Measurements from ENCODE around the gene C5orf46. TPM values are rescaled to one million over a fixed set of nuclear protein-coding genes. Genes with fewer than 3 reads are reported as not detected.

Gene C5orf46
- total and polyA plus RNA-seq, 2 donors = 1.3 TPM; not detected in 1

DNA sequence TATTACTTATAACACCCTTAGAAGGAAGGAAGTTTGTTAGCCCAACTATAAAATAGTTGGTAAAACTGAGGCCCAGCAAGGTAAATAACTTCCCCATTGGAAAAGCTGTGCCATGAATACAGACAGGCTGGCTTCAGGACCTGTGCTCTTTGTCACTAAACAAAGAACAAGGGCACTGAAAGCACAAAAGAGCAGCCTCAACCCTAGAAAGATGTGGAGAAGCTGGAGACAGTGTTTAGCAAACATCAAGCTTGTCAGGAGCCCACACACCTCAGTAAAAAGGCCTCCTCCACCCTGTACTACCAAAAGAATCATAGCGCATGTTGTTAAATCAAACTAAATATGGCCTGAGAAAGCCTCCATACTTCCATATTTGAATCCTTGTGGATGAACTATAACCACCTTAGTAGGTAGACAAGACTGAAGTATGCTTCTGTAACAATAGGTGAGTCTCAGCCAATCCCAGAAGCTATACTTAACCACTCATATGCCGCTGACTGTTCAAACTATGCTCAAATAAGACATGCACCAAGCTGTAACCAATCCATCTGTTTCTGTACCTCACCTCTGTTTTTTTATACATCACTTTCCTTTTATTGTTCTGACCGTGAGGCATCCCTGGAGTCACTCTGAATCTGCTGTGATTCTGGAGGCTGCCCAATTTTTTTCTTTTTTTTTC lies 46.2 kb downstream of the C5orf46 start:
- 92% methylated on average over 3 of the region's 3 CpGs for WGBS
- Histone ChIP-seq H3K4me1 (ENCODE audit: insufficient read depth) (no peaks in the 10 kb centered on the region), H3K27ac (ENCODE audit: low read depth) (no peak overlapping the region), H3K36me3 (ENCODE audit: insufficient read depth) (no peaks in the 10 kb centered on the region), H3K4me3 (ENCODE audit: low read depth, low read length) (no peak overlapping the region)
- DNase-seq (ENCODE audit: extremely low spot score) = no peak

DNA sequence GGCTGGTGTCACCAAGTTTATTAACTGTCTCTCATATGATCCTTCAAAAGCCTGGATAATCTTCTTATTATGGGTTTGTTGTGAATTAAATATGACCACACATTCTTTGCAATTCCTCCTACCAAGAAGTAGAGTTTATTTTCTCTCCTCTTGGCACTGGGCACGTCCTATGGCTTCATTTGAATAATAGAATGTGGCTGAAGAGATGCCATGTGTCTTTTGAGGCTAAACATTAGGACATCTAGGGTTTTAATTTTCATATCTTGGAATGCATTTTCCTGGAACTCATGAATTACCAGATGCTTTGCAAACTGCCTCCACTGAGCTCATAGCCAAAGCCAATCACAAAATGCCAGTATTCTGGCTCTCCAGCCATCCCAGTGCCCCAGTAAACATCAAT lies 47.8 kb downstream of the C5orf46 start:
- H3K4me3 ChIP-seq (ENCODE audit: low read depth, low read length) = no peak overlapping the region
- no peak for DNase-seq (ENCODE audit: extremely low spot score)
- no peaks in the 10 kb centered on the region for H3K36me3 ChIP-seq (ENCODE audit: insufficient read depth)
- no peak overlapping the region for H3K27ac ChIP-seq (ENCODE audit: low read depth)
- 53% methylated on average over 1 of the region's 1 CpG for WGBS
- no peaks in the 10 kb centered on the region for H3K4me1 ChIP-seq (ENCODE audit: insufficient read depth)

GRCh38 chr5:147857302-147858129 lies 48.8 kb downstream of the C5orf46 start:
- peak; percentile 48 for DNase-seq (ENCODE audit: extremely low spot score)
- Histone ChIP-seq H3K4me1 (ENCODE audit: insufficient read depth) (no peaks in the 10 kb centered on the region), H3K27ac (ENCODE audit: low read depth) (no peak overlapping the region), H3K36me3 (ENCODE audit: insufficient read depth) (no peaks in the 10 kb centered on the region), H3K4me3 (ENCODE audit: low read depth, low read length) (no peak overlapping the region)
- 1% methylated on average over 2 of the region's 2 CpGs for WGBS

GRCh38 chr5:147856801-147857200 lies 49.5 kb downstream of the C5orf46 start:
- Histone ChIP-seq H3K27ac (ENCODE audit: low read depth) (no peak overlapping the region), H3K4me3 (ENCODE audit: low read depth, low read length) (no peak overlapping the region), H3K36me3 (ENCODE audit: insufficient read depth) (no peaks in the 10 kb centered on the region), H3K4me1 (ENCODE audit: insufficient read depth) (no peaks in the 10 kb centered on the region)
- no peak for DNase-seq (ENCODE audit: extremely low spot score)

DNA sequence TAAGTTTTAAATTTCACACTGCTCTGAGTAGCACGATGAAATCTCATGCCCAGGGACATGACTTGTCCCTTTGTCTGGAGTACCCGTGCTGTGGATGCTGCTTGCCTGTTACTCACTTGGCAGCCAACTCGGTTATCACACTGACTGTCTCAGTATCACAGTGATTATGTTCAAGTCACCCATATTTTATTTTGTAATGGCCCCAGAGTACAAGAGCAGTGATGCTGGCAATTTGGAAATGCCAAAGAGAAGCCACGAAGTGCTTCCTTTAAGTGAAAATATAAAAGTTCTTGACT lies 50.6 kb downstream of the C5orf46 start:
- no peak overlapping the region for H3K4me3 ChIP-seq (ENCODE audit: low read depth, low read length)
- DNase-seq (ENCODE audit: extremely low spot score) = no peak
- H3K27ac ChIP-seq (ENCODE audit: low read depth) = no peak overlapping the region
- H3K36me3 ChIP-seq (ENCODE audit: insufficient read depth) = no peaks in the 10 kb centered on the region
- WGBS = 46% methylated on average over 4 of the region's 4 CpGs
- no peaks in the 10 kb centered on the region for H3K4me1 ChIP-seq (ENCODE audit: insufficient read depth)

DNA sequence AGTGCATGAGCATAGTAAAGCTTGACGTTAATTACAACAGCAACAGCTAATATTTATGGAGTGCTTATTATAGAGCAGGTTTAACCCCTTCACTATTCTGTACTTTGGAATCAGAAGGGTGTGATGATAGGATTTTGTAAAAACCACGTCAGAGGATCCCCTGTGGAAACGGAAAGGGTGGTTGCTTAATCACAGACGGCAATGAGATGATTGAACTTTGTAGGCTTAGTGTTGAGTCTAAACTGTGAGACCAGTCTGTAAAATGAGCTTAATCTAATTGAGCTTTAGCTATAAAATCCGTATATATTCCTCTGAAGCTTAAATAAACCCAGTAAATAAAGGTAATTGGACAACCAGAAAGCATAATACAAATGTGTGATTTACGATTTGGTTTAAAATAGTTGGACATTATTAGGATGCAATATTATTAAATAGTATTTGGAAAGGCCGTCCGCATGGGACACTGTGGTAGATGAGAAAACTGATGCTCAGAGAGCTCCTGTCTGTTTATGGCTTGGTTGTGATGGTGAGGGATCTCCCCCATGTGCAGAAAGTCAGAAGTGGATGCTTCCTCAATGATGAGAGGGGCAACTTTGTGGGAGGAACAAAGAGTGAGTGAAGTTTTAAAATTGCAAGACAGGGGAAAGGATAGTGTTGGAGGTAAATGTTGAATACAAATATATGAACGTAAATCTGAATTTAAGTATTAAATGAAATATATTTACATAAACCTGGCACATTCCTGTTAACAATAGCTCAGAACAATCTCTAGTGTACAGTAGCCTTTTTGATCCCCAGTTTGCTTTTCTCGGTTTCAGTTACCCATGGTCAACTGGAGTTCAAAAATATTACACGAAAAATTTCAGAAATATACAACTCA lies 51.2 kb downstream of the C5orf46 start:
- no peak for DNase-seq (ENCODE audit: extremely low spot score)
- Histone ChIP-seq H3K27ac (ENCODE audit: low read depth) (no peak overlapping the region), H3K4me1 (ENCODE audit: insufficient read depth) (no peaks in the 10 kb centered on the region), H3K36me3 (ENCODE audit: insufficient read depth) (no peaks in the 10 kb centered on the region), H3K4me3 (ENCODE audit: low read depth, low read length) (no peak overlapping the region)
- WGBS = 58% methylated on average over 11 of the region's 11 CpGs

GRCh38 chr5:147854331-147854730 lies 52.0 kb downstream of the C5orf46 start:
- Histone ChIP-seq H3K4me1 (ENCODE audit: insufficient read depth) (no peaks in the 10 kb centered on the region), H3K4me3 (ENCODE audit: low read depth, low read length) (no peak overlapping the region), H3K27ac (ENCODE audit: low read depth) (no peak overlapping the region), H3K36me3 (ENCODE audit: insufficient read depth) (no peaks in the 10 kb centered on the region)
- DNase-seq (ENCODE audit: extremely low spot score) = no peak
- 71% methylated on average over 3 of the region's 3 CpGs for WGBS

DNA sequence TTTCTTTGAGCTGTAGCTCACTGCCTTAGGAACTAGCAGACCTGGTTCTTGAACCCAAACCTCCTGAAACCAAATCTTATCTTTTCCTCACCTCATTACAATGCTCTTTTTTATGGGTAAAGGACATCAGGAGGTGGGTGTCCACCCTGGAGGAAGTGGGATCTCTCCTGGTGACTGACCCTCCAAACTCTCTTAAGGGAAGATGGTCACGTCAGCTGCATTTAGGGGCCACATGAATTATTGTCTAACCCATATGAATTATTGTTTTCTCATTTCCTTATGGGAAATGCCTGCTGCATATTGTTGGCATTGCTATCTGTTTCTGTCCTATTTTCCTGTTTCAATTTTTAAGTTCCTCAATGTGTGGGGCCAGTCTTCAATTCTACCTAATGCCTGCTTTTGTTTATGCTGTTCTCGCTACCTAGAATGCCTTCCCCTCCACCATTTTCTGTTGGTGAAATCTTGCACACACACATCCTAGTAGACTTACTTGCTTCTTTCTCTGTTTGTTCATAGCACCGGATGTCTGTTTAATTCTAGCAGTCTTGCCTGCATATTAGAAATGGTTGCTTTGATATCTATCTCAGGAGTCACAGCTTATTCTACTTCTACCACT lies 52.9 kb downstream of the C5orf46 start:
- H3K4me3 ChIP-seq (ENCODE audit: low read depth, low read length) = no peak overlapping the region
- WGBS = 67% methylated on average over 3 of the region's 3 CpGs
- no peak for DNase-seq (ENCODE audit: extremely low spot score)
- no peak overlapping the region for H3K27ac ChIP-seq (ENCODE audit: low read depth)
- H3K4me1 ChIP-seq (ENCODE audit: insufficient read depth) = no peaks in the 10 kb centered on the region
- H3K36me3 ChIP-seq (ENCODE audit: insufficient read depth) = no peaks in the 10 kb centered on the region

- WGBS = 63% methylated on average over 3 of the region's 3 CpGs
- no peaks in the 10 kb centered on the region for H3K4me1 ChIP-seq (ENCODE audit: insufficient read depth)
- no peak for DNase-seq (ENCODE audit: extremely low spot score)
- H3K36me3 ChIP-seq (ENCODE audit: insufficient read depth) = no peaks in the 10 kb centered on the region
- no peak overlapping the region for H3K4me3 ChIP-seq (ENCODE audit: low read depth, low read length)
- H3K27ac ChIP-seq (ENCODE audit: low read depth) = no peak overlapping the region
Measured at GRCh38 chr5:147852365-147852764, 54.0 kb downstream of the C5orf46 start.

- WGBS = 95% methylated on average over 3 of the region's 3 CpGs
- no peak for DNase-seq (ENCODE audit: extremely low spot score)
- no peaks in the 10 kb centered on the region for H3K4me1 ChIP-seq (ENCODE audit: insufficient read depth)
- no peak overlapping the region for H3K4me3 ChIP-seq (ENCODE audit: low read depth, low read length)
- H3K27ac ChIP-seq (ENCODE audit: low read depth) = no peak overlapping the region
- H3K36me3 ChIP-seq (ENCODE audit: insufficient read depth) = no peaks in the 10 kb centered on the region
Measured at GRCh38 chr5:147851578-147851977, 54.8 kb downstream of the C5orf46 start.

DNA sequence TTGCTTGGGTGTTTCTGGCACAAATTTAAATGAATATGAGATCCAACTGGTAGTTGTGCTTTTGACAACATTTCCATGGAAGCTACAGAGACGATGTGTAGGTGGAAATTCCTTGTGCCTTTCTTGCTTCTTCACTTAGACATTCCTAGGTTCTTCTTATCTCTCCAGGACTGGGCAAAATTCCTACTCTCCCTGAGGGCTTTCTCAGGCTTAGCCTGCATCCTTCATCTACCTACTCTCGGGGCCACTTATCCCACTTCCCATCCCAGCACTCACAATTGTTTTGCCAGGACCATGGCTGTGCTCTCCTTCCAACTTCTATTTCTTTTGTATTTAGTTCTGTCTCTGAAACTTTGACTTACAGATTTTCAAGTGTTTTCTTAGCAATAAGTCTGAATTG lies 57.1 kb downstream of the C5orf46 start:
- no peaks in the 10 kb centered on the region for H3K36me3 ChIP-seq (ENCODE audit: insufficient read depth)
- no peaks in the 10 kb centered on the region for H3K4me1 ChIP-seq (ENCODE audit: insufficient read depth)
- H3K4me3 ChIP-seq (ENCODE audit: low read depth, low read length) = no peak overlapping the region
- H3K27ac ChIP-seq (ENCODE audit: low read depth) = no peak overlapping the region
- WGBS = 52% methylated on average over 2 of the region's 2 CpGs
- DNase-seq (ENCODE audit: extremely low spot score) = no peak

DNA sequence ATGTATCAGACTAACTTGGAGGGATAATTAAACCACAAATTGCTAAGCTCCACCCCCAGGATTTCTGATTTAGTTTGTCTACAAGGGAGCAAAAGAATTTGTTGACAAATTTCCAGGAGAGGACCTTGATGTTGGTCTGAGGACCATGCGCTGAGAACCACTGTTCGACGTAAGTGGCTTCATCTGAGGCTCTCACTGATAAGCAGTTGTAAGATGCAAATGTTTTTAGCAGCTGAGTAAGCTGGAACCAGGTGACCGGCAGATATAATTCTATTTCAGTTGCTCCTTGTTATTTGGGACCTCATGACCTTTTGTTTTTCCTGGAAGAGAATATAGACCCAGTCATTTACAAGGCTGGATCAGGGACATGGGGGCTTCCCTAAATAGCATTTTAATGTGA lies 60.7 kb downstream of the C5orf46 start:
- no peak for DNase-seq (ENCODE audit: extremely low spot score)
- WGBS = 85% methylated on average over 4 of the region's 4 CpGs
- Histone ChIP-seq H3K4me3 (ENCODE audit: low read depth, low read length) (no peak overlapping the region), H3K27ac (ENCODE audit: low read depth) (no peak overlapping the region), H3K4me1 (ENCODE audit: insufficient read depth) (no peaks in the 10 kb centered on the region), H3K36me3 (ENCODE audit: insufficient read depth) (no peaks in the 10 kb centered on the region)

DNA sequence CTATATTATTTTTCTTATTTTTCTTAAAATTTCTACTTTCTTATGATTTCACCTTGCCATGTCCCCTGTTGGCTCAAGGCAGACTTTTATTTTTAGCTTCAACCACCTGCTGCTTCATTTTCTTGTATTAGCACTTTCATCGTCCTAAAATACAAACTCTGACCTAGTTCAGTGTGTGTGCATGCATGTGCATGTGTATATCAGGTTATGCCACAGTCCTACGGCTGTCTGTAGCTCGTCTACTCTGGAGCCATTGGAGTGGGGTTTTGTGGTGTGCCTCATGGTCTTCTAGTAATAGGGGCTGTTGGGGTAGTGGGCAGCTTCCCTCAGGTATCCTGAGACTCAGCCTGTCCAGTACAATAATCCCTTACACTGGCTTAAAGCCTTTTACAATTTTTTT lies 61.5 kb downstream of the C5orf46 start:
- DNase-seq (ENCODE audit: extremely low spot score) = no peak

More for the DNA sequence above, 61.5 kb downstream of the C5orf46 start:
- 44% methylated on average over 3 of the region's 3 CpGs for WGBS
- Histone ChIP-seq H3K36me3 (ENCODE audit: insufficient read depth) (no peaks in the 10 kb centered on the region), H3K27ac (ENCODE audit: low read depth) (no peak overlapping the region), H3K4me1 (ENCODE audit: insufficient read depth) (no peaks in the 10 kb centered on the region), H3K4me3 (ENCODE audit: low read depth, low read length) (no peak overlapping the region)
